CMK (cell line): ENCODE data around the gene TRIM17.
"Not testable (repeated sequence)": the region's sequence is repeated elsewhere in the genome, so short reads cannot be mapped to it uniquely, and the experiment has no call there.

Experiments used
- DNase-seq: peaks from one replicate; pipeline ENCODE4 v3.0.0-alpha.2; 2010; ENCODE audit warnings: low read depth

TRIM17 gene

DNA sequence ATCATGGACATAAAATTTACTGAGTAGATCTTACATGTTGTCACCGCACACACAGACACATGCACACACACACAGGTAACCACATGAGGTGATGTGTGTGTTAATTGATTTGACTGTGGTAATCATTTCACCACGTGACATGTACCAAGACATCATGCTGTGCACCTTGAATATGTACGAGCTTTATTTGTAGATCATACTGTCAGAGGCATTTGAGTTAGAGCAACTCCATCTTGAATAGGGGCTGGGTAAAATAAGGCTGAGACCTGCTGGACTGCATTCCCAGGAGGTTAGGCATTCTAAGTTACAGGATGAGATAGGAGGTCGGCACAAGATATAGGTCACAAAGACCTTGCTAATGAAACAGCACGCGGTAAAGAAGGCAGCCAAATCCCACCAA lies 31.7 kb upstream of the TRIM17 start:
- DNase-seq, result no peak

GRCh38 chr1:228446852-228447251 lies 30.2 kb upstream of the TRIM17 start:
- DNase-seq, result no peak

- no peak for DNase-seq
Observed at GRCh38 chr1:228445843-228446650, 29.4 kb upstream of the TRIM17 start.

- no peak for DNase-seq
Observed at GRCh38 chr1:228445490-228445842, 28.8 kb upstream of the TRIM17 start.

GRCh38 chr1:228443395-228443794 lies 26.7 kb upstream of the TRIM17 start:
- no peak for DNase-seq

GRCh38 chr1:228440761-228441500 lies 24.3 kb upstream of the TRIM17 start:
- DNase-seq, result no peak

- DNase-seq, result no peak
Observed at GRCh38 chr1:228438266-228438665, 21.6 kb upstream of the TRIM17 start.

DNA sequence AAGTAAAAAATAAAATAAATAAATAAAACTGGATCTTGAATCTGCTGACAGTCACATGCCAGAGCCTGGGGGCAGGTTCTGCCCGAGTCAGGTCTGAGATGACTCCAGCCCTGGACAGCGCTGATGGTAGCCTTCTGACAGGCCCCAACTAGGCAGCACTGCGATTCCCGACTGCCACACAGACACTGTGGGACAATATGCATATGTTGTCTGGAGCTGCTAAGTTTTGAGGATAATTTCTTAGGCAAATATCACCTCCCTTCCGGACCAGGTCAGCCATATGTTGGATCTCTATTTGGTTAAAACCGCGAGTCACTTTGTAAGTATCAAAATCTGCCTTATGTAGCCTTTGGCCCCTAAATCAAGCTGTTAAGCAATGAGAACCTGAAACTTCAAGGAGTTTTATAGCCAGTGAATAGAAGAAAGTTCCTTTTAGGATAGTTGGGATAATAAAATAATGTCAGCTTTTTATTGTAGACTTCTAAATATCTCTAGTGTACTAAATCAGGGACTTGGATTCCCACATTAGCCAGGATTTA lies 20.8 kb upstream of the TRIM17 start:
- DNase-seq, result no peak

DNA sequence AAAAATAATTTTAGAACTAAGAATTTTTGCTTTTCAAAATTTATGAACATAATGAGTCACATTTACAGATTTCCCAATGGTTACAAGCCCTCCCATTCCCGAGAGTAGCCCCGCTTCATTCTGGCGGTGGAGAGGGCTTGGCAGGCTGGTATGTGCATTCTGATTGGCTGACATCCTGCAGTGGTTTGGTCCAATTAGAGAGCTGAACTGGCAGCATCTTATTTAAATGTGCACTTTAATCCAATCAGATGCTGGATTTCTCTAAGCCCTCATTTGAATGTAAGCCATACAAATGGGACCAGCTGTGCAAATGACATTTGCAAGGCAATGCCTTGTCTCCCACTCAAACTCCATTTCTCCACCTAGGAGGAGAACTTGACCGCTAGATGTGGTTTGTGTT lies 18.0 kb upstream of the TRIM17 start:
- no peak for DNase-seq

- not testable (repeated sequence) for DNase-seq
Observed at GRCh38 chr1:228433337-228434053, 16.8 kb upstream of the TRIM17 start.

DNA sequence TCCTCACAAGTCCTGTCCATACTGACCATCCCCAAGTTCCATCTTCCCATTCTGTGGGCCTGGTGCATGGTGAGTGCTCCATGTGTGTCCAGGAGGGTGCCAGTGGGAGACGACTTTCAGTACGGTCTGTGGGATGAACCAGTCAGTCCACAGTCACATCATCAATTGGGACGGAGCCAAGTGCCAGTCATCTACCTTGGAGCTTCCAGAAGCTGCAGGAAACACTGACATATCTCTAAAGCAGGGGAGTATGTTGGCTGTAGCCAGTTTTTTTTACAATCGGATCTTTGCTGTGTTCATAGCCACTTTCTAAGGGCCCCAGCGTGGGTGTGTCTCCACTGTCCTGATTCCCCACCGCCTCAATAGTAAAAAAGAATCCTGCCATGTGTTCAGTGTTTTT lies 13.6 kb upstream of the TRIM17 start:
- DNase-seq, result no peak

GRCh38 chr1:228429698-228430097 lies 13.0 kb upstream of the TRIM17 start:
- DNase-seq, result no peak

DNA sequence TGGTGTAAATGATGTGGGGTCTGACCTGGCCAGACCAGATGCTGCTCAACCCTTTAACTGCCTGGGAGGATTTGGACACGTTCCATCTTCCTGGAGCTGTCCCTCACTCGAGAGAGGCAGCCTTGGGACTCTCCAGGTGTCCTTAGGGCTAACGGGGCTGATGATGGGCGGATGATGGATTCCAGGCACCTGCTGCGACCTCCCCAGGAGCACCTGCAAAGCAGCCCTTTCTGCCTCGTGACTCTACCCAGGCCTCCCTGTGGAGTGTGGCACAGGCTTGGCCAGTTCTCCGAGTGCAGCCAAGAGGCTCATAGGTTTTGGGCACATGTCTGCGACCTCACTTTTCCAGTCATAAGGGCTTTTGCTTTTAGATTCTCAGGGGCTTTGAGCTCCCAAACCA lies 12.3 kb upstream of the TRIM17 start:
- DNase-seq, result no peak

DNA sequence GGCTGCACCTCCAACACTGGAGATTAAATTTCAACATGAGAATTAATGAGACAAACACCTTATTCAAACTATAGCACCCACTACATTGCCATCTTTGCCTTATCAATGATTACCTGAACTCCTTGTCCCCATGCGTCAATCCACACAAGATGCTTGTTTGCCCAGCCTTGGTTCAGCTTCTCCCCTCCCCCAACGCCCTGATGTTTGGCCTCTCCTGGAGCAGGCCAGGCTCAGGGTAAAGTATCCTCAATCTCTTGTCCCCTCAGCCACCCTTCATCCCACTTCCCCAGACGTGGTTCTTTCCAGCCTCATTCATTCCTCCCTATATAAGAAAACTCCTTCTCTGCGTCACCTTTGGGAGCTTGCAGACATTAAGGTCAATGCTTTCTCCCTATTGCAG lies 11.8 kb upstream of the TRIM17 start:
- no peak for DNase-seq

DNA sequence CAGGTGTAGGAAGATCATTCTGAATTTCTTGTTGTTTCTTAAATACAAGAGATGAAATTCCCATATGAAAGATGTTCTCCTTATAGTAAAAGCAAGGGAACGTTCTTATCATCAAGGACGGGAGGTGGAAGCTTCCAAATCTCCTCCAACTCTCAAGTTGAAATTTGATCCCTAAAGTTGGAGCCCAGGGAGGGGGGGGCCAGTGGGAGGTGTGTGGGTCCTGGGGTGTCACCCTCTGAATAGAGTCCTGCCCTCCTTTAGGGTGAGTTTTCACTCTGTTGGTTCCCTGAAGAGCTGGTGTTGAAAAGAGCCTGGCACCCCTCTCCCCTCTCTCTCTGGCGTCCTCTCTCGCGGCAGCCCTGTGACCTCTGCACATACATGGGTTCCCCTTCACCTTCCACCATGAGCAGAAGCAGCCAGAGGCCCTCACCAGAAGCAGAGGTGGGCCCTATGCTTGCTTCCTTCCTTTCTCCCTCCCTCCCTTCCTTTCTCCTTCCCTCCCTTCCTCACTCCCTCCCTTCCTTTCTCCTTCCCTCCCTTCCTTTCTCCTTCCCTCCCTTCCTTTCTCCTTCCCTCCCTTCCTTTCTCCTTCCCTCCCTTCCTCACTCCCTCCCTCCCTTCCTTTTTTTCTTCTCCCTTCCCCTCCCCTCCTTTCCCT lies 10.0 kb upstream of the TRIM17 start:
- DNase-seq, result no peak

DNA sequence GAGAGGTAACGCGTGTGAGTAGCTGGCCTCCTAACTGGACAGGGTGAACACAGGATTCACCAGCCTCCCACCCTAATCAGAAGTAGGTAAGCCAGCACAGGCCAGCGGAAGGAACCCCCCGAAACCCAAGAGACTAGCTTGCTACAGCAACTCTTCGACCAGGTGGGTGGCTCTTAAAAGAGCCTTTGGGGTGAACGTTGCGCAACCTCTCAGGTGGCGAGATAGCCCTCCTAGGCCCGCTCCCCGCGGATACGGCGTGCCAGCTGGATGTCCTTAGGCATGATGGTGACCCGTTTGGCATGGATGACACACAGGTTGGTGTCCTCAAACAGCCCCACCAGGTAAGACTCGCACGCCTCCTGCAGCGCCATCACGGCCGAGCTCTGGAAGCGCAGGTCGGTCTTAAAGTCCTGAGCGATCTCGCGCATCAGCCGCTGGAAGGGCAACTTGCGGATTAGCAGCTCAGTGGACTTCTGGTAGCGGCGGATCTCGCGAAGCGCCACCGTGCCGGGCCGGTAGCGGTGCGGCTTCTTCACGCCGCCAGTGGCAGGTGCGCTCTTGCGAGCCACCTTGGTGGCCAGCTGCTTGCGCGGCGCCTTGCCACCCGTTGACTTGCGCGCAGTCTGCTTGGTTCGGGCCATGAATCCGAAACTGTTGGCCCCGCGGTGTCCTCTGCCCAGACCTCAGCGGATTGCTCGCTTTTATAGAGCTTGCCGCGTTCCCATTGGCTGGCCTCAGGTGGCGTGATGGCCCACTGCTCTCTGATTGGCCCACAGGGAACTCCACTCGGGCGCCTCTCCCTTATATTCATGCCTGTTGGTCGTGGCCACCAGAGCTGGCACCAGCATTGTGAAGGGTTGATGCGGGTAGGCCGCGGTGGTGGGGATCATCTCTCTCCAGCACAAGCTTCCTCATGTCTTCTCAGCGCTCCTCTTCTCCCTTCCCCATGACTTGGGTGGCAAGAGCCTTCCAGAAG lies 8.3 kb upstream of the TRIM17 start:
- DNase-seq, result no peak

- DNase-seq, result no peak
Observed at GRCh38 chr1:228423404-228424053, 6.9 kb upstream of the TRIM17 start.

DNA sequence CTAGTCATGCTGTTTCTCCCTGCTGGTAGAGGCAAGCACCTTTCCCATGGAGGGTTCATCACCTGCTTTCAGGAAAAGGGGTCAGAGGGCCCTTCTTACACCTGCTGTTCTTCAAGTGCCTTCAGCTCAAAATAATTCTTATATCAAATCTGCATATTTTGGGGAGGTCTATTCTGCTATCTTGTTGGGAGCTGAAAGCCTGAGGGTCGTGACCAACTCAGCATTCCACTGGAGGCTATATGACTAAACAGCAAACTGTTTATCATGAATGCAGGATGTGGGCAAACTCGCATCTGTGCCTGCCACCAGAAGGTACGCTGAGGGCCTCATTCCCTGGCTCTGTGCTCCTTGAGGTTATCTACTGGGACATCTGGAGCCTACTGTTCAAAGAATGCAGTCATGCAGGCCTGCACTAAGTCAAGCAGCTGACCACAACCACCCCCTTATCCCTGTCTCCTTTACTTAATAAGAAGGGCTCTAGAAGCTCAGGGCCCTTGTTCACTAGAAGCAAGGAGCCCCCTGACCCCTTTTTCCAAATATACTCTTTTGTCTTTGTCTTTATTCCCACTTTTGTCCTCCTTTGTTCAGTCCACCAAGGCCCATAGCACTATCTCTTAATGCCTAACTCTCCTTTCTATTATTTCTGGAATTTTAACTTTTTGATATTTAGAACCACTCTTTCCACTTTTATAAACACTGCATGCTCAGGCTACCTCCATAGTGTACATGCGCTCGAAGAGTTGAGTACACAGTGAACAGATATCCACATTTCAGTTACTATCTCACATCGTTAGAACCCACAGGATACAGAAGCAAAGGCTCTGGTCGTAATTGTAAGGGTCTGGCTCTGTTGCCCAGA lies 4.5 kb upstream of the TRIM17 start:
- DNase-seq, result no peak

DNA sequence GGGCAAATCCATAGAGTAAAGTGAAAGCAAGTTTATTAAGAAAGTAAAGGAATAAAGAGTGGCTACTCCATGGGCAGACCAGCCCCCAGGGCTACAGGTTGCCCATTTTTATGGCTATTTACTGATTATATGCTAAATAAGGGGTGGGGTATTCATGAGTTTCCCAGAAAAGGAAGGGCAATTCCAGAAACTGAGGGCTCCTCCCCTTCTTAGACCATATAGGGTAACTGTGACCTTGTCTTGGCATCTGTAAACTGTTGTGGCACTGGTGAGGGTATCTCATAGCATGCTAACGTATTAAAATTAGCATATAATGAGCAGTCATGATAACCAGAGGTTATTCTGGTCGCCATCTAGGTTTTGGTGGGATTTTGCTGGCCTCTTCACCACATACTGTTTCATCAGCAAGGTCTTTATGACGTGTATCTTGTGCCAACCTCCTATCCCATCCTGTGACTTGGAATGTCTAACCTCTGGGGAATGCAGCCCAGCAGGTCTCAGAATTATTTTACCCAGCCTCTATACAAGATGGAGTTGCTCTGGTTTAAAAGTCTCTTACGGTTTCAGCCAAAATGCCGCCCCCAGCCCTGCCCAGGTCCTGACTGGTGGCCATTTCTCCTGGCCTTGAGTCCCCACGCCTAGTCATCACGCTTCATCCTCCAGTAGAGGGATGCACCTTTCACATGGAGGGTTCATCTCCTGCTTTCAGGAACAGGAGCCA lies 982 bp upstream of the TRIM17 start:
- no peak for DNase-seq
